NCI-H524 (cell line): Measurements from ENCODE around the gene SV2C.

Source experiments
- DNase-seq, 2 experiments: peaks; one replicate each; lab custom pipeline; 2025; lab: John Stamatoyannopoulos, UW

The SV2C gene

GRCh38 chr5:76165711-76166374 is 82.7 kb downstream of the SV2C start:
- DNase-seq = no peak

- no peak for DNase-seq
Observed at GRCh38 chr5:76166886-76167576, 83.8 kb downstream of the SV2C start.

- DNase-seq = no peak
Observed at GRCh38 chr5:76169146-76169905, 86.1 kb downstream of the SV2C start.

GRCh38 chr5:76174101-76174500 is 90.9 kb downstream of the SV2C start:
- DNase-seq = no peak

GRCh38 chr5:76175051-76175666 is 92.0 kb downstream of the SV2C start:
- peak in 1 of 2 experiments; percentile 68 for DNase-seq

- DNase-seq = no peak
Observed at GRCh38 chr5:76175821-76176403, 92.7 kb downstream of the SV2C start.

GRCh38 chr5:76177978-76178377 is 94.8 kb downstream of the SV2C start:
- DNase-seq = no peak

- no peak for DNase-seq
Observed at GRCh38 chr5:76178913-76179312, 95.7 kb downstream of the SV2C start.

- DNase-seq = no peak
Observed at GRCh38 chr5:76180814-76181805, 97.9 kb downstream of the SV2C start.

- DNase-seq = no peak
Observed at GRCh38 chr5:76187386-76187785, 104.2 kb downstream of the SV2C start.

GRCh38 chr5:76190356-76190755 is 107.2 kb downstream of the SV2C start:
- no peak for DNase-seq

- DNase-seq = no peak
Observed at GRCh38 chr5:76192837-76193236, 109.7 kb downstream of the SV2C start.

- no peak for DNase-seq
Observed at GRCh38 chr5:76193635-76194034, 110.5 kb downstream of the SV2C start.

GRCh38 chr5:76194340-76194739 is 111.2 kb downstream of the SV2C start:
- DNase-seq = no peak

GRCh38 chr5:76196457-76196856 is 113.3 kb downstream of the SV2C start:
- DNase-seq = no peak

- DNase-seq = no peak
Observed at GRCh38 chr5:76196886-76197489, 113.8 kb downstream of the SV2C start.

GRCh38 chr5:76197726-76198125 is 114.5 kb downstream of the SV2C start:
- DNase-seq = no peak

- no peak for DNase-seq
Observed at GRCh38 chr5:76199336-76200318, 116.4 kb downstream of the SV2C start.

- no peak for DNase-seq
Observed at GRCh38 chr5:76202182-76202581, 119.0 kb downstream of the SV2C start.
